Effector CD8-positive, alpha-beta T cell (primary cell): Measurements from ENCODE around the gene CRTC1.

Source experiments
- DNase-seq: peaks from one replicate; lab custom pipeline; 2025; lab: John Stamatoyannopoulos, UW

The CRTC1 gene

DNA sequence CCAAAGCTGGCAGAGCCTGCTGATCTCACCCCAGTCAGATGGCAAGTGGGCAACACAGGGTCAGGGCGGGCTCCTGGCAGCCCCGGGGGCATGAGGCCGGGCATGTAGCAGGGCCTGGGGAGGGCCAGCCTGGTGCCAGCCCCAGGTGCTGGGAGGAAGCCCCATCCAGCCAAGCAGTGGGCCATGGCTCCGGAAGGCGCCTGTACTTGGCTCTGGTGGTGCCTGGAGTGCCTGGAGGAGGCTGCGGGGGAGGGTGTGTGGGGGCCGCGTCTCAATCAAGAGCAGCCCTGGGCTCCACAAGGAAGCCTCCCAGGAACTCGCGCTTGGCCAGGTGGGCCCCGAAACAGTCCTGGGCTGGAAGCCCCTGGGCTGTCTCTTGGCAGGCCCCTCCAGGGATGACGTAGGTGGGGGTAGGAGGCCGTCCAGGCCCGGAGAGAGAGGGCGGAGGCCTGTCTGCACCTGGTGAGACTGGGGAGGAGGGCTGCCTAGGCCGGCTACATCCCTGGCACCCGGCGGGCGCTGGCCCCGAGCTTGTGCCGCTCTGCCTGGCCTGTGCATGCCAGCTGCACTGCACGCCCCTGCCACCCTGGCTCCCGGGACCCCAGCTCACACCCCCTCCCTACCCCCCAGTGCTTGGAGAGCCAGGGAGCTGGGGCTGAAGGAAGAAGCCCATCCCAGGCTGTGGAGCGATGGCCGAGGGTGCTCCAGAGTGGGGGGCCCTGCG, 61.7 kb downstream of the CRTC1 start:
- DNase-seq = no peak

DNA sequence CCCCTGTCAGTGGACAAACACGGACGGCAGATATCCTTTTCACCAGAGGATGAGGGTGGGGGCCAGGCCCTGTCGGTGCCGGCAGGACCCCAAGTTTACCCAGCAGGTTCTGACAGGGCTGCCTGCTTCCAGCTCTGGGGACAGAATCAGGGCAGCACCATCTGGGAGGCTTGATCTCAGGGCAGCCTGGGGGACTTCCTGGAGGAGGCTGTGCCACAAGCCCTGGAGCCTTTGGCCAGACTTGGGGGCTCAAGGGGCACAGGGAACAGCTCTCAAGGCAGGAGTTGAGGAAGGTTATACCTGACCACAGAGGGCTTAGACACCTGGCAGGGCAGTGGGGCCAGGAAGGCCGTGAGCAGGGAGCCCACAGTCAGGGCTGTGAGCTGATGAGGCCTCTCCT, 62.5 kb downstream of the CRTC1 start:
- DNase-seq = no peak

DNA sequence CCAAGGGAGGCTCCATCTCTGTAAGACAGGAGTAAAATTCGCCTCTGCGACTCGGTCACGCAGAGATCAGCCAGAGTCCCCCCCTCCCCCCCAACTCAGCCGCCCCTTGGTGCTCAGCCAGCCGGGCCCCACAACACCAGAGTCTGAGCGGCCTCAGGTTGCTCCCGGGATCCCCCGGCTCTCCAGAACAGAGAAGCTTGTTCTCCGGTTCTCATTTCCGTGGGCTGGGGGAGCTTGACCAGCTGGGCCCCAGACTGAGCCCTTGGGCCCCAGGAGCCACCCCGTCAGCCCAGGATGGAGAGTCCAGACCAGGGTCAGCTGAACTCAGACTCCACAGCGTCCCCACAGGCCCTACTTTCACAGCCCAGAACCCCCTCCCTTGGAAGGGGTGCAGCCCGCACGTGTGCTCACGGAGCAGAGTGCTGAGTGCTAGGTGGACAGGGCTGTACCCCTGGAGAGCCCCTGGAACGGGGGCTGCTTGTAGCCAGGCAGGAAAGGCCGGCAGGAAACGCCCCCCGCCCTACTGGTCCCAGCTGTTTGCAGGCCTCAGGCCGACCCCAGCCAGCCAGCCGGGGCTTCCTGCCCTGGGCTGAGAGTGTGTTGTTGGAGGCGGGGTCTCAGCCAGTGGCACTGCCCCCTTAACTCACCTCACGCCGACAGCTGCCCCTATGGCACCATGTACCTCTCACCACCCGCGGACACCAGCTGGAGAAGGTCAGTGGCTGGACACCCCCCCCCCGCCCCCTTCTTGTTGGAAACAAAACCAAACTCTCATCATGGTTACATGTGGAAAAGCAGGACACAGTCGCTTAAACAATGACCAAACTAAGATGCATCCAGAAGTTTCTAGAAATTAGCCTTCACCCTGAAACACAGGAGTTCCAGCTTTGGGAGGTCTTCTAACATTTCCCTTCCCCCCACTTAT, 63.2 kb downstream of the CRTC1 start:
- no peak for DNase-seq

GRCh38 chr19:18749362-18750231, 66.1 kb downstream of the CRTC1 start:
- DNase-seq = no peak

- DNase-seq = no peak
These were observed 67.0 kb downstream of the CRTC1 start for GRCh38 chr19:18750295-18750970.

DNA sequence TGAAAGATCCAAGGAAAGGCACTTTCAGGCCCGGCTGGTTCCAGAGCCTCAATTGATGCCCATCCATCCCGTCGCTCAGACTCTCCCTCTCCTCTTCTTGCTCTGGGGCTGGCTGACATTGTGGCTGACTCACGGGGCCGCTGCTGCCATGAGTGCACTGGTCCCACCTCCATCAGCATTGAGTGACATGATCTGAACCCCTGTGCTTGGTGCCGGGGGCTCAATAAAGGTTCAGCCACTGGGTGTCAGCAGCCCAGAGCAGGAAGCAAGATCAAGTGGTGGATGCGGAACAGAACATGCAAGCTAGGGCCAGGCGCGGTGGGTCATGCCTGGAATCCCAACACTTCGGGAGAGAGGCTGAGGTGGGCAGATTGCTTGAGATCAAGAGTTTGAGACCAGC, 68.1 kb downstream of the CRTC1 start:
- no peak for DNase-seq

GRCh38 chr19:18754501-18754900, 71.0 kb downstream of the CRTC1 start:
- no peak for DNase-seq

DNA sequence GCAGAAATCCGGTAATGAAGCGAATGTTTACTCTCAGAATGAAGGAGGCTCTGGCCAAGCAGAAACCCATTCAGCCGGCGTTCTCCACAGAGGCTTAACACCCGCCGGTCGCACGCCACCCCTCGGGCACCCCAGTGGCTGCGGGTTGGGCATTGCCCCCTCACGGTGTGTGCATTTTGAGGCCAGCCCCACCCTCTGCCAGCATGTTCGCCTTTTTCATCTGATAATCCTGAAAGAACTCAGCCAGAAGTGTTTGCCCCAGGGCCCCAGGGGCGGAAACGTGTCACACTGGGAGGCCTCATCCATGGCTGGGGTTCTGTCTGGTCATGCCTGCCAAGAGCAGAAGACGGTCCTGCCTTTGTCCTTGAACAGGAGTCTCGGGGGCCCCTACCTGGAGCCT, 73.4 kb downstream of the CRTC1 start:
- no peak for DNase-seq

DNA sequence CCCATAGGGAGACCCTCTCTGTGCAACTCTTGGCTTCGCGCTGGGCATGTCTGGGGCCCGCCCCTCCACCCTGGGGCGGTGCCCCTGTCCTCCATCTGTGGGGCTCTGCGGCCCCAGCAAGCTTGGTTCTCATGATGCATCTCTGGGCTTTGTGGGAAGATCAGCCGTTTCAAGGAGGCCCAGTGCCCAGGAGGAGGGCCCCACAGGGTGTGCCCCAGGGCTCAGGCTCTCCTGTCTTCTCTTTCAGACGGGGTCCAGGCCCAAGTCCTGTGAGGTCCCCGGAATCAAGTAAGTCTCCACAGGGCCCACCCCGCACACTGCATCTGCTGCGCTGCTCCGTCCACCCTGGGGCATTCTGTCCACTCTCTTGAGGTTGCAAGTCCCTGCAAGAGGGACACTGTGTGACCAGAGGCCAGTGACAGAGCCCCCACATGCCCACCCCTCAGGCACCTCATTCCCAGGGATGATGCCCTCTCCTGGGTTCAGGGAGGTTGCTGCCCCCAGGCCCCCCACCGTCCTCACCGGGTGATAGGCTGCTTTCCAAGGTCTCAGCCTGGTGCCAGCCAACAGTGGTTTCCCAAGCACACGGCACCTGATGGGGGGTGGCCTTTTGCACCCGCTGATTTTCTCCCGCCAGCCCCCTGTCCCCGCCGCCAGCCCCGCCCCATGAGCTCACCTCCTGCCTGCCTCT, 76.0 kb downstream of the CRTC1 start:
- DNase-seq = no peak

- DNase-seq = no peak
These were observed 76.5 kb downstream of the CRTC1 start for GRCh38 chr19:18759995-18760426.

GRCh38 chr19:18760440-18761383, 77.2 kb downstream of the CRTC1 start:
- no peak for DNase-seq

- DNase-seq = no peak
These were observed 78.1 kb downstream of the CRTC1 start for GRCh38 chr19:18761531-18762110.

- DNase-seq = no peak
These were observed 78.9 kb downstream of the CRTC1 start for GRCh38 chr19:18762125-18763023.

DNA sequence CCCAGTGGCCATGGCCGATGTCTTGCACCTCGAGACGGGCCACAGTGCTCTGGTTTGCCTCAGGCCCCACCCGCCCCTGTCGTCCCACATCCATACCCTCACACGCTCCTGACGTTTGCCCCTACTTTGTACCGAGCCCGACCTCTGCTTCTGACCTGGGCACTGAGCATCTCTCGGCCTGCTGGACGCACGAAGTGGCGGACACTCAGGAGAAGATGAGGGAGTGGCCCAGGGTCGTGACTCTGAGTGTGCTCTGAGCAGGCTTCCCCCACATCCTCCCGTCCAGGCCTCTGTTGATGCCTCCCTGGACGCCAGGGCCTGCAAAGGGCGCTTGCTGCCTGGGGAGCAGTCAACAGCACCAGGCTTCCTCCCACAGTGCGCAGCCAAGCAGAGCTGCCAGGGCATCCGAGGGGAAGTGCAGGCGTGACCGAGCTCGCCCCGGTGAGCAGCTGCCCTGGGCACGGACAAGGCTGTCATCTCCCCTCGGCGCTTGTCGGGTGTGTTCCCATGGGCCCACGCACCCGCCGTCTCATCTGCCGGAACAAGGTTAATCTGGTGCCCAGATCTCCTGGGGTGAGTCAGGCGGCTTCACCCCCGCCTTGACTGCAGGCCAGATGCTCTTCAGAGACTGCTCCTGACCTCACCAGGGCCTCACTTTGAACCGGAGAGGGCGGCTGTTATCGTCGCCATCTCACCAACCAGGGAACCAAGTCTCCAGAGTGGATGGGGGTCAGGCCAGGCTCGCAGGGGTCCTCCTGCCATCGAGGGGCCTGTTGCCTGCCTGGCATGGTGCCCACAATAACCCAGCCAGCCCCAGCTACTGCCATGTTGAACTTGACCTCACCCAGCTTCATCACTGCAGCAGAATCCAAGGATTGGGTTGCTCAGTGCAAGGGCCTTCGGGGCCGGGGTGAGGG, 80.5 kb downstream of the CRTC1 start:
- no peak for DNase-seq

DNA sequence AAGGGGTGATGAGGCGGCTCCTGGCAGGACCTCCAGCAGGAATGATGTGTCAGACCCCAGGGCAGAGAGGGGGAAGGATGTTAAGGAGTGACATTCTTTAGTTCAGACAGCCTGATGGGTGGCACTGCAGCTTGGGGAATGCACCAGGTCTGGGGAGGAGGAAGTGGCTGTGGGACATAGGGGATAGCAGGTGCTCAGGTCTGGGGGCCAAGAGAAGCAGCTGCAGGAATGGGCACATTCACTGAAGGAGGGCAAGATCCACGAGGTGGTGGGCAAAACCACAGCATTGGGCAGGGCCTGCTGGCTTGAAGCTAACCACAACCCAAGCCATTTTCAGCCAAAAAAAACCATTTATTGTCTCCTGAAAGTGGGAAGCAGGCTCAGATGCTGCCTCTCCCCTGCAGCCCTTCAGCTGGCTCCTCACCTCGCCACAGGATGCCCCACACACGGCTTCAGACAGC, 81.1 kb downstream of the CRTC1 start:
- no peak for DNase-seq

DNA sequence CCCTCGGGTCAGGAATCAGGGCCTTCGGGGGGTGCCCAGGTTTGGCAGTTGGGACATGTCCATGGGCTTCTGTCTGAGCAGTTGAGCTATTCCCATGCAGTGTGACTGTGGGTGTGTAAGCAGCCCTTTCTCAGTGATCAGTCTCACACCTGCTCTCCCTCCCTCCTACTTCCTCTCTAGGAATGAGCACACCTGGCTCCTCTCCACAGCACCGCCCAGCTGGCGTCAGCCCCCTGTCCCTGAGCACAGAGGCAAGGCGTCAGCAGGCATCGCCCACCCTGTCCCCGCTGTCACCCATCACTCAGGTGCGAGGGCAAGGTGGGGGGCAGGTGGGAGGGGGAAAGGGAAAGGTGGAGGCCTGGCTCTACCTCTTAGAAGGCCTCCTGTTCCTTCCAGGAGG, 81.7 kb downstream of the CRTC1 start:
- no peak for DNase-seq
